Fibroblast of lung (primary cell): ENCODE results near the gene EED. TPM values are rescaled to one million over a fixed set of nuclear protein-coding genes. Genes with fewer than 3 reads are reported as not detected.

Source experiments
- DNase-seq, 2 donors: peaks; one replicate each; pipeline versions ENCODE4 v3.0.0 to v3.0.0-alpha.2; 2010; ENCODE audit warnings: low read depth in 2 of 2
- H2AFZ ChIP-seq: 2 replicates; pipeline ENCODE4 v1.5.1; 2012; ENCODE audit warnings: low read length, control low read depth, inconsistent platforms
- H3K27ac ChIP-seq: 2 replicates; pipeline ENCODE4 v1.5.1; 2011; ENCODE audit warnings: low read length, control low read depth; ENCODE audit not compliant: insufficient read depth
- H3K27me3 ChIP-seq: 2 replicates; pipeline ENCODE4 v1.5.1; 2011; ENCODE audit warnings: mild to moderate bottlenecking, low read length; ENCODE audit not compliant: control insufficient read depth, insufficient read depth
- H3K36me3 ChIP-seq: 2 replicates; pipeline ENCODE4 v1.5.1; 2011; ENCODE audit warnings: low read length; ENCODE audit not compliant: control insufficient read depth, insufficient read depth
- H3K4me1 ChIP-seq: 2 replicates; pipeline ENCODE4 v1.5.1; 2011; ENCODE audit warnings: low read length; ENCODE audit not compliant: control insufficient read depth, insufficient read depth; ENCODE audit errors: extremely low read depth
- H3K4me2 ChIP-seq: 2 replicates; pipeline ENCODE4 v1.5.1; 2011; ENCODE audit warnings: low read length, control low read depth; ENCODE audit not compliant: insufficient read depth; ENCODE audit errors: extremely low read depth
- H3K4me3 ChIP-seq, 4 experiments: fragments of 200-600 bp in 1 of 4; sonication (generic) in 1 of 4; replicated peaks in 1 of 4; 2 replicates each; pipeline ENCODE4 v1.5.1; 2011 to 2016; ENCODE audit warnings: low read length in 4 of 4, low read depth in 3 of 4, mild to moderate bottlenecking in 3 of 4, control low read depth in 2 of 4, inconsistent platforms in 1 of 4, mixed read lengths in 1 of 4; ENCODE audit not compliant: insufficient read depth in 1 of 4; ENCODE audit errors: control extremely low read depth in 1 of 4
- H3K79me2 ChIP-seq: 2 replicates; pipeline ENCODE4 v1.5.1; 2012; ENCODE audit warnings: mild to moderate bottlenecking, low read length, inconsistent platforms; ENCODE audit not compliant: control insufficient read depth, insufficient read depth
- H3K9ac ChIP-seq: 2 replicates; pipeline ENCODE4 v1.5.1; 2011; ENCODE audit warnings: mild to moderate bottlenecking, low read length, control low read depth; ENCODE audit not compliant: insufficient read depth
- H3K9me3 ChIP-seq: 2 replicates; pipeline ENCODE4 v1.5.1; 2012; ENCODE audit warnings: low read depth, low read length; ENCODE audit not compliant: control insufficient read depth, insufficient read depth
- H4K20me1 ChIP-seq: 2 replicates; pipeline ENCODE4 v1.5.1; 2011; ENCODE audit warnings: low read length; ENCODE audit not compliant: control insufficient read depth, insufficient read depth; ENCODE audit errors: extremely low read depth
- CTCF ChIP-seq, 2 donors: IDR thresholded peaks in 1 of 2; conservative IDR thresholded peaks in 1 of 2; 1 replicate in 1 of 2; 2 replicates in 1 of 2; pipeline ENCODE4 v1.5.1; 2011 to 2012; ENCODE audit warnings: low read length in 2 of 2, control low read depth in 1 of 2, inconsistent platforms in 1 of 2, low read depth in 1 of 2, mild to moderate bottlenecking in 1 of 2
- EZH2 ChIP-seq: IDR thresholded peaks from 2 replicates; pipeline ENCODE4 v1.5.1; 2012; ENCODE audit warnings: low read length, control low read depth, mild to moderate bottlenecking; ENCODE audit errors: missing control alignments
- polyA plus RNA-seq, 2 donors: library from polyadenylated mRNA; depleted of rRNA in 1 of 2; stranded (reverse) in 1 of 2; unstranded in 1 of 2; fragments of >200 nt; gene quantifications; 2 replicates each; pipeline ENCODE4 v1.2.1, GENCODE V29; 2011 to 2012; ENCODE audit warnings: missing spikeins in 1 of 2
- total RNA-seq: library from RNA; depleted of rRNA; stranded (reverse); fragments of >200 nt; gene quantifications from 2 replicates; pipeline ENCODE4 v1.2.1, GENCODE V29; 2014

Gene EED
- total and polyA plus RNA-seq, 2 donors (not counting 1 experiment from before 2014, with no cell fraction given), result 13.0 to 22.3 TPM

- Histone ChIP-seq H3K4me1 (peaks cover 6% of the 10 kb centered on the region), H3K9me3 (no peaks in the 10 kb centered on the region), H3K4me2 (no peak overlapping the region), H2AFZ (no peak overlapping the region), H3K36me3 (no peaks in the 10 kb centered on the region), H3K9ac (no peak overlapping the region), H3K79me2 (no peaks in the 10 kb centered on the region), H3K27me3 (no peaks in the 10 kb centered on the region), H3K4me3 (no peak overlapping the region), H3K27ac (no peak overlapping the region), H4K20me1 (no peaks in the 10 kb centered on the region)
- no peak for DNase-seq
- TF ChIP-seq EZH2 (no peak), CTCF (conservative IDR thresholded peaks at IDR 0.05 in 1 of 2, IDR thresholded peaks at IDR 0.05 in 1 of 2; ENCODE audit: low read depth in 1 of 2, low read length in 2 of 2) (no peak)
Observed at GRCh38 chr11:86199354-86199753, 45.2 kb upstream of the EED start.

- Histone ChIP-seq H3K79me2 (no peaks in the 10 kb centered on the region), H3K27ac (no peak overlapping the region), H2AFZ (no peak overlapping the region), H3K9ac (no peak overlapping the region), H3K27me3 (no peaks in the 10 kb centered on the region), H3K9me3 (no peaks in the 10 kb centered on the region), H3K4me1 (peaks cover 6% of the 10 kb centered on the region), H3K4me3 (no peak overlapping the region), H4K20me1 (no peaks in the 10 kb centered on the region), H3K36me3 (no peaks in the 10 kb centered on the region), H3K4me2 (no peak overlapping the region)
- TF ChIP-seq CTCF (conservative IDR thresholded peaks at IDR 0.05 in 1 of 2, IDR thresholded peaks at IDR 0.05 in 1 of 2; ENCODE audit: low read depth in 1 of 2, low read length in 2 of 2), result no peak
- no peak for TF ChIP-seq EZH2
- DNase-seq, result no peak
Observed at GRCh38 chr11:86201371-86201884, 43.1 kb upstream of the EED start.

GRCh38 chr11:86202013-86202336 lies 42.6 kb upstream of the EED start:
- Histone ChIP-seq H2AFZ (peak overlapping the region; percentile 56), H3K4me2 (peak overlapping the region; percentile 59), H3K27me3 (no peaks in the 10 kb centered on the region), H3K4me3 (peak overlapping the region; percentile 19 to 50 (median 34)), H3K27ac (no peak overlapping the region), H4K20me1 (no peaks in the 10 kb centered on the region), H3K9ac (no peak overlapping the region), H3K79me2 (no peaks in the 10 kb centered on the region), H3K9me3 (no peaks in the 10 kb centered on the region), H3K4me1 (peaks cover 6% of the 10 kb centered on the region), H3K36me3 (no peaks in the 10 kb centered on the region)
- DNase-seq, result no peak
- TF ChIP-seq CTCF (conservative IDR thresholded peaks at IDR 0.05 in 1 of 2, IDR thresholded peaks at IDR 0.05 in 1 of 2; ENCODE audit: low read depth in 1 of 2, low read length in 2 of 2) (no peak), EZH2 (no peak)
